Activated T-cell treated with anti-CD3 and anti-CD28 coated beads, Interleukin-2, amount 50 U/mL, for 4 hours (primary cell): ENCODE measurements around the gene TRIM46. TPM values are rescaled to one million over a fixed set of nuclear protein-coding genes. Genes with fewer than 3 reads are reported as not detected.
A peak's percentile ranks its signal among the peaks of the same experiment; 100 is the strongest.

Experiments
- ATAC-seq, 2 donors: fragments of 200-7000 bp; cut with Tn5 transposase; one replicate each; pipeline ENCODE4 v1.10.0; 2021
- DNase-seq: peaks from one replicate; pipeline ENCODE4 v3.0.0-alpha.2; 2020
- H3K27me3 Mint-ChIP-seq: one replicate; pipeline ENCODE4 v1.8.0; 2021; ENCODE audit warnings: low read depth, mixed read lengths
- H3K36me3 Mint-ChIP-seq: one replicate; pipeline ENCODE4 v1.8.0; 2022; ENCODE audit warnings: mixed read lengths; ENCODE audit not compliant: insufficient read depth
- H3K4me1 Mint-ChIP-seq: one replicate; pipeline ENCODE4 v1.8.0; 2021; ENCODE audit warnings: low read depth, mixed read lengths
- H3K4me3 Mint-ChIP-seq: one replicate; pipeline ENCODE4 v1.8.0; 2021; ENCODE audit warnings: mild to moderate bottlenecking, moderate library complexity, mixed read lengths
- H3K9me3 Mint-ChIP-seq: one replicate; pipeline ENCODE4 v1.8.0; 2021; ENCODE audit warnings: mixed read lengths
- total RNA-seq, 3 donors: library from RNA; stranded (reverse); gene quantifications; one replicate each; pipeline ENCODE4 v1.2.1, GENCODE V29; 2021

Gene TRIM46
- total RNA-seq, 3 donors from 2014 or later = 3.5 to 4.4 (median 3.5) TPM

GRCh38 chr1:155172732-155173477 is 744 bp upstream of the TRIM46 start, which contains the start of gene KRTCAP2:
KRTCAP2 (minus strand) TSS chr1:155173304; CDS start chr1:155173224, 80 bp downstream.
- Mint-ChIP-seq H3K36me3 (peaks cover 14% of the 10 kb centered on the region), H3K9me3 (no peaks in the 10 kb centered on the region), H3K27me3 (no peaks in the 10 kb centered on the region), H3K4me1 (peaks cover 48% of the 10 kb centered on the region), H3K4me3 (peak within 1 kb of the TSS; percentile 95)
- peak; percentile 90 for DNase-seq
- ATAC-seq = peak; percentile 82 to 85

GRCh38 chr1:155174324-155175280 is 953 bp downstream of the TRIM46 start:
- Mint-ChIP-seq H3K36me3 (peaks cover 6% of the 10 kb centered on the region), H3K4me3 (peak overlapping the region; percentile 95), H3K9me3 (no peaks in the 10 kb centered on the region), H3K27me3 (no peaks in the 10 kb centered on the region), H3K4me1 (peaks cover 44% of the 10 kb centered on the region)
- DNase-seq (peak; percentile 48), ATAC-seq (no peak)

- H3K36me3 Mint-ChIP-seq = peaks cover under 1% of the 10 kb centered on the region
- H3K9me3 Mint-ChIP-seq = no peaks in the 10 kb centered on the region
- H3K27me3 Mint-ChIP-seq = no peaks in the 10 kb centered on the region
- ATAC-seq (no peak), DNase-seq (no peak)
- peaks cover 43% of the 10 kb centered on the region for H3K4me1 Mint-ChIP-seq
- peak overlapping the region; percentile 71 for H3K4me3 Mint-ChIP-seq
These were observed 1.8 kb downstream of the TRIM46 start for GRCh38 chr1:155175281-155175926.

- DNase-seq = no peak
- ATAC-seq = no peak
- no peak overlapping the region for H3K4me3 Mint-ChIP-seq
- no peaks in the 10 kb centered on the region for H3K27me3 Mint-ChIP-seq
- H3K4me1 Mint-ChIP-seq = peaks cover 42% of the 10 kb centered on the region
- no peaks in the 10 kb centered on the region for H3K9me3 Mint-ChIP-seq
- no peaks in the 10 kb centered on the region for H3K36me3 Mint-ChIP-seq
These were observed 2.3 kb downstream of the TRIM46 start for GRCh38 chr1:155175927-155176371.

- DNase-seq (peak; percentile 87), ATAC-seq (peak; percentile 38 to 39)
- no peaks in the 10 kb centered on the region for H3K27me3 Mint-ChIP-seq
- H3K4me3 Mint-ChIP-seq = peak overlapping the region; percentile 3
- peaks cover 36% of the 10 kb centered on the region for H3K4me1 Mint-ChIP-seq
- no peaks in the 10 kb centered on the region for H3K9me3 Mint-ChIP-seq
- H3K36me3 Mint-ChIP-seq = peaks cover under 1% of the 10 kb centered on the region
These were observed 3.0 kb downstream of the TRIM46 start for GRCh38 chr1:155176544-155177071.

DNA sequence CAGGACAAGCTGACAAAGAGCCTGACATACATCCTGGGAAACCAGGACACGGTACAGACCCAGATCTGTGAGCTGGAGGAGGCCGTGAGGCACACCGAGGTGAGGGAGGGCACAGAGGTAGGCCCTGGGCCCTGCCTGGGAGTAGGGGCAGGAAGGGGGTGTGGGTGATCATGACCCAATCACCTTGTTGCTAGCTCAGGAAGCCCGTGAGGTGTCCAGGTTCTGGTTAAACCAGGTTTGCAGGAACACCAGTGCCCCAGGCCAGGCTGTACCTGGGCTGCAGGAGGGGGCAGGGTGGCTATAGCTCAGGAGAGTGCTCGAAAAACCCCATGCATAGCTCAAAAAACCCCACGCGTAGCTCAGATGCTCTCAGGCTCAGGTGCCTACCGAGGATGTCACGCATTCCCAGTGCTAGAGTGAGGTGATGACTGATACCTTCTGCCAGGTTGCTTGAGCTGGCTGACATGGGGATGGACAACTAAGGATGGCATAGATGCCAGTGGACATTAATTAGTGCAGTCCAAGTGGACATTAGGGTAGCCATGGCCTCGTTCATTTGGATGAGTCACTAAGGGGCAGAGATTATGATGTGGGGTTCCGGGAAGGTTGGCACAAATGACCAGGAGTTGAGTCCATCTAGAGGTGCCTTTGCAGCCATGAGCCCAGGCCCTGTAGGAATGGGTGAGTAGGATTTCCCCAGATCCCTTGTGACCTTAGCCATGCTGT is 3.7 kb downstream of the TRIM46 start:
- no peak overlapping the region for H3K4me3 Mint-ChIP-seq
- peaks cover 3% of the 10 kb centered on the region for H3K36me3 Mint-ChIP-seq
- no peaks in the 10 kb centered on the region for H3K27me3 Mint-ChIP-seq
- no peak for DNase-seq
- H3K4me1 Mint-ChIP-seq = peaks cover 29% of the 10 kb centered on the region
- no peaks in the 10 kb centered on the region for H3K9me3 Mint-ChIP-seq
- no peak for ATAC-seq

DNA sequence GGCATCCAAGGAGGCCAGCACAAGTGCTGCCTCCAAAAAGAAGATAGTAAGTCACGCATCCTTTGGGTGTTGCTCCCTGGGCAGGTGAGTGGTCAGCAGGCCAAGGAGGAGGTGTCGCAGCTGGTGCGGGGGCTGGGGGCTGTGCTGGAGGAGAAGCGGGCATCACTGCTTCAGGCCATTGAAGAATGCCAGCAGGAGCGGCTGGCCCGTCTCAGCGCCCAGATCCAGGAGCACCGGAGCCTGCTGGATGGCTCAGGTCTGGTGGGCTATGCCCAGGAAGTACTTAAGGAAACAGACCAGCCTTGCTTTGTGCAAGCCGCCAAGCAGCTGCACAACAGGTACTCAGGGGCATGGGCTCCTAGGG is 4.3 kb downstream of the TRIM46 start:
- no peak for ATAC-seq
- peaks cover 27% of the 10 kb centered on the region for H3K4me1 Mint-ChIP-seq
- DNase-seq = no peak
- no peak overlapping the region for H3K4me3 Mint-ChIP-seq
- H3K27me3 Mint-ChIP-seq = no peaks in the 10 kb centered on the region
- H3K36me3 Mint-ChIP-seq = peaks cover 3% of the 10 kb centered on the region
- H3K9me3 Mint-ChIP-seq = no peaks in the 10 kb centered on the region

DNA sequence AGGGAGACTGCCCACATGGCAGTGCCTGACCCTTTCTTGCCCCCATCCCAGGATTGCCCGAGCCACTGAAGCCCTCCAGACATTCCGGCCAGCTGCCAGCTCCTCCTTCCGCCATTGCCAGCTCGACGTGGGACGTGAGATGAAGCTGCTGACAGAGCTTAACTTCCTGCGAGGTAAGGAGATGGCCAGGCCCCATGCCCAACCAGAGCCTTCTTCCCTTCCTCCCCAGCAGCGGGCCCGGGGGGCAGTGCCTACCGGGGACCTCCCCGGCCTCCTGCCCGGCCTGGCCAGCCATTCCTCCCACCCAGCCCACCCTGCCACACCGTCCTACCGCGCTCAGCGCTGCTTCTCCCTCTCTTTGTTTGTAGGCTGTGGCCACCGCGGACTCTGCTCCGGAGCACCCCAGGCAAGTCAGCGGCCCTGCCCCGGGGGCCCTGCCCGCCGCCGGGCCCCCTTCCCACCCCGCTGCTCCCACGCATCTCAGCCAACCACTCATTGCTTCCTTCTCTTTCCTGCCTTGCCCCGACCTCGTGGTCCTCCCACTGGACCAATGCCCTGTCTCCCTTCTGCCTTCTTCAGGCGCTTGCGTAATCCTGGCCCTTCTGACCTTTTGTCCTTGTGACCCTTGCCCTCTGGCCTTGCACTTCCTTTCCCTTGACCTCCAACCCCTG is 4.9 kb downstream of the TRIM46 start:
- Mint-ChIP-seq H3K4me1 (peaks cover 21% of the 10 kb centered on the region), H3K4me3 (no peak overlapping the region), H3K36me3 (peaks cover 7% of the 10 kb centered on the region), H3K9me3 (no peaks in the 10 kb centered on the region), H3K27me3 (no peaks in the 10 kb centered on the region)
- ATAC-seq = no peak
- no peak for DNase-seq

DNA sequence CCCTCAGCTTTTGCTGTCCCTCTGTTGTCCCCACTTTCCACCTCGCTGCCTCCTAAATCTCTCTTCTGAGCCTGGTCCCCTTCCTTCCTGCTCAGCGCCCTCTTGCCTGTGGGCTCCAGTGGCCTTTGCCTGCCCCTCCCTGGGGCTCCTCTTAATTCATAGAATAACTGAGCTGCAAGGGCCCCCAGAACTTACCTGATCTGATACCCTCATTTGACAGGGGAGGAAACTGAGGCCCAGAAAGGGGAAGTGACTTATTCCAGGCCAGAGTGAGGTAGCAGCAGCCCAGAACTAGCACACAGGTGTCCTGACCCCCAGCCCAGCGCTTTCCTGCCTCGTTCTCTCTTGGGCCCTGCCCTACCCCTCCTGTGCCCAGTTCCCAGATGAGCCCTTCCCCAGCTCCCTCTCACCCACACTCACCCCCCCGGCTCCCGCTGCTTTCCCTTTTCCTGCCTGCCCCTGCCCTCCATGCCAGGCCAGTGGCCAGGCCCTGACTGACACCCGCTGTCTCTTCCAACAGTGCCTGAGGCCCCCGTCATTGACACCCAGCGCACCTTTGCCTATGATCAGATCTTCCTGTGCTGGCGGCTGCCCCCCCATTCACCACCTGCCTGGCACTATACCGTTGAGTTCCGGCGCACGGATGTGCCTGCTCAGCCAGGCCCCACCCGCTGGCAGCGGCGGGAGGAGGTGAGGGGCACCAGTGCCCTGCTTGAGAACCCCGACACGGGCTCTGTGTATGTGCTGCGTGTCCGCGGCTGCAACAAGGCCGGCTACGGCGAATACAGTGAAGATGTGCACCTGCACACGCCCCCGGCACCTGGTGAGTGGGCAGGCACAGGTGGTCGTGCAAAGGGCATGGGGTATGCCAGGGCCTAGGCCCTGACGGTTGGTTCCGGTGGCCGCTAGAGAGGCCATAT is 5.7 kb downstream of the TRIM46 start:
- ATAC-seq (no peak), DNase-seq (no peak)
- Mint-ChIP-seq H3K36me3 (peaks cover 8% of the 10 kb centered on the region), H3K4me1 (peaks cover 17% of the 10 kb centered on the region), H3K4me3 (no peak overlapping the region), H3K9me3 (no peaks in the 10 kb centered on the region), H3K27me3 (no peaks in the 10 kb centered on the region)

GRCh38 chr1:155181371-155182051 is 7.9 kb downstream of the TRIM46 start:
- ATAC-seq (no peak), DNase-seq (no peak)
- Mint-ChIP-seq H3K4me1 (peaks cover 6% of the 10 kb centered on the region), H3K4me3 (no peak overlapping the region), H3K27me3 (no peaks in the 10 kb centered on the region), H3K9me3 (no peaks in the 10 kb centered on the region), H3K36me3 (peaks cover 8% of the 10 kb centered on the region)

DNA sequence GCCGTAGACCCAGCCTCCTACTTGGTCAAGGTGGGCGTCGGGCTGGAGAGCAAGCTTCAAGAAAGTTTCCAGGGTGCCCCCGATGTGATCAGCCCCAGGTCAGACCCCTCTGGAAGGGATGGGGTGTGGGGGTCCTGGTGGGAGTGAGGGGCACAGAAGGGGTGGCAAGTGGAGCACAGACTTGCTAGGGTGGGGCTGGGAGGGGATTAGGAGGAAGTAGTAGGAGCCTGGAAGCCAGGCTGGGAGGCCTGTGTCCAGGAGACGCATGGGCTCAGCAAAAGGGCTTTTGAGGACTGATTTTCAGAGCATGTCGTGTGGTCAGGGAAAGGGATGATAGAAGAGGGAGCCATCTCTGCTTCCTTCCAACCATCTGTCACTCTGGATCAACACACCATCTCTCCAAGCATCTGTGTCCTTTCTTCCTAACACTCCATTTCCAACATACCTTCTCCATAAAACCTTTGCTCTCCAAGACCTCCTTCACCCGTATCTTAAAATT is 8.5 kb downstream of the TRIM46 start:
- H3K4me1 Mint-ChIP-seq = no peaks in the 10 kb centered on the region
- H3K36me3 Mint-ChIP-seq = peaks cover 8% of the 10 kb centered on the region
- no peak overlapping the region for H3K4me3 Mint-ChIP-seq
- ATAC-seq (no peak), DNase-seq (no peak)
- H3K9me3 Mint-ChIP-seq = no peaks in the 10 kb centered on the region
- no peaks in the 10 kb centered on the region for H3K27me3 Mint-ChIP-seq

DNA sequence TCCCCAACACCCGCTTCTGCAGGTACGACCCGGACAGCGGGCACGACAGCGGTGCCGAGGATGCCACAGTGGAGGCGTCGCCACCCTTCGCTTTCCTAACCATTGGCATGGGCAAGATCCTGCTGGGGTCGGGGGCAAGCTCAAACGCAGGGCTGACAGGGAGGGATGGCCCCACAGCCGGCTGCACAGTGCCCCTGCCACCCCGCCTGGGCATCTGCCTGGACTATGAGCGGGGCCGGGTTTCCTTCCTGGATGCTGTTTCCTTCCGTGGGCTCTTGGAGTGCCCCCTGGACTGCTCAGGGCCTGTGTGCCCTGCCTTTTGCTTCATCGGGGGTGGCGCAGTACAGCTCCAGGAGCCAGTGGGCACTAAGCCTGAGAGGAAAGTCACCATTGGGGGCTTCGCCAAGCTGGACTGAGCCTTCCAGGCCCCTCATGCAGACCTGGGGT is 10.1 kb downstream of the TRIM46 start:
- H3K4me3 Mint-ChIP-seq = no peak overlapping the region
- ATAC-seq (no peak), DNase-seq (no peak)
- no peaks in the 10 kb centered on the region for H3K27me3 Mint-ChIP-seq
- H3K36me3 Mint-ChIP-seq = peaks cover 8% of the 10 kb centered on the region
- peaks cover 4% of the 10 kb centered on the region for H3K4me1 Mint-ChIP-seq
- H3K9me3 Mint-ChIP-seq = no peaks in the 10 kb centered on the region
